GM18511 (cell line): Measurements from ENCODE around the gene SAP30.
A peak's percentile ranks its signal among the peaks of the same experiment; 100 is the strongest.

Experiments
- ATAC-seq: cut with Tn5 transposase; IDR thresholded peaks from one replicate; pipeline ENCODE4 v1.9.1; 2021; ENCODE audit warnings: mild to moderate bottlenecking, moderate library complexity; ENCODE audit not compliant: unreplicated experiment

The SAP30 gene

DNA sequence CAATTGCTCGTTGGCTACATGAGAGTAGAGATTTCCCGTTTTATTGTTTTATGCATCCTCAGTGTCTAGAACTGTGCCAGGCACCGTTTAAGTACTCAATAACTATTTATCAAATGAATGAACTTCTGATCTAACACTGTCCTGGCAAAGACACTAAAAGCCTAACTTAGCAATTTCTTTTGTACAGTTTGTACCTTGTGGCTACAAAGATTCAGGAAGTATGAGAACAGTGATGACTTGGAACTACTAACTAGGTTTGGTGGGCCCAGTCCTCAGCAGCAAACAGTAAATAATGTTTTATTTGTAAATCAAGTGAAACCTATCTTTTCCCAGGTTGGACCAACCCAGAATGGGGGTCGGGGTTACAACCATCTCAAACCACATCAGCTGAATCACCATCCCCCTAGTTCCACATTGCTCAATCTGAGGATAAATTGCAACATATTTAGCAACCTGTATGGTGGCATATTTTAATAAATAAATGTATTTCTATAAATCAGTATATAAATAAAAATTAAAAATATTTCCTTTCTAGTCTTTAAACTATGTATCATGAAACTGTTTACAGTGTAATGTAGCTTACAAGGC, 40.4 kb downstream of the SAP30 start:
- ATAC-seq, result no peak

DNA sequence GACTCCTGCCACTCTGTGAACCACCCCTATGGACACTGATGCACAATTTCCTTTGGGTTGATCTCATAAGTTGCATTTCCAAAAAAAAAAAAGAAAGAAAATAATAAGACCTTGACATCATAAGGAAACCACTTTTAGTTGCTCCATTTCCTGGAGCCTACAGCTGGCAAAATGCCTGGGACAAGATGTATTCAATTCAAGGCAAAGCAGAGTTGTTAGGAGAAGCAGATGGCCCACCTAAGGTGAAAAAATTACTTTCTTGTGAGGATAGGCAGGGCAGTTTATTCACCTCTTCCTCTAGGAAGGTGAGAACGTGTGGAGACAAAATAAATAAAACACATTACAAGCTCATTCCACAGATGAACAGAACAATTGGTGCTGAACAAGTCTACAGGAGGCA, 42.3 kb downstream of the SAP30 start:
- no peak for ATAC-seq

DNA sequence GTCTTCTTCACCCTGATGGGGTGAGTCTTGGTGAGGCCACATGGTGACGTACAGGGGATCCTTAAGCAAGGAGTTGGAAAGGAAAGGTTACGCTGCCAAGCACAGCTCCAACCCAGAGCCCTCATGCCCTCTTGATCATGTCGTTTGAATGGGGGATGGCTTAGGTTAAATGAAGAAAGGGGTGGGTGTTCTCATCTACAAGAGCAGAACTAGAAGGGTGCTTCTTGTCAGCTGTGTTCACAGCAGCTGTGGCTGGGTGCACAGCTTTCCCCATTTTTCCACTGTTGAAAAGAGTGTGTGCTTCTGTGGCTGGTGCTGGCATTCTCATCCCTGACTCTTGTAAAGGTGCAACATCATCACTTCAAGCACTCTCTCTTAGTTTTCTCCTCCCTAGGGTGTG, 43.7 kb downstream of the SAP30 start:
- no peak for ATAC-seq

DNA sequence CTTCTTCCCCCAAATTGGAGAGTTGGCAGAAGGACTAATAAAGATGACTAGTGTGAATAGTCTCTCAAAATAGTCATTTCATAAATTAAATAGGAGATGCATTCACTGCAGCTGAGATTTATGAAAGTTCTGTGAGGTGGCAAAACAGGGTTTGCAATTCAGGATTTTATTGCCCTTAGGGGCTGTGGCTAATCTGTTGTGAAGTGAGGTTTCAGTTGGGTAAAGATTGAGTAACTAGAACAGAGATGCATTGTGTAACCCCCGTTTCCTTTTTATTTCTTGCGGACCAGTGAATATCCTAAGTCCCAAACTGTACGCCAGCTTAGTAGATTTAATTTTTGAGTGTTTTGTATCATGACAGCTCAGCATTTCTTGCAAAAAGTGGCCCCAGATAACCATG, 44.3 kb downstream of the SAP30 start:
- no peak for ATAC-seq

DNA sequence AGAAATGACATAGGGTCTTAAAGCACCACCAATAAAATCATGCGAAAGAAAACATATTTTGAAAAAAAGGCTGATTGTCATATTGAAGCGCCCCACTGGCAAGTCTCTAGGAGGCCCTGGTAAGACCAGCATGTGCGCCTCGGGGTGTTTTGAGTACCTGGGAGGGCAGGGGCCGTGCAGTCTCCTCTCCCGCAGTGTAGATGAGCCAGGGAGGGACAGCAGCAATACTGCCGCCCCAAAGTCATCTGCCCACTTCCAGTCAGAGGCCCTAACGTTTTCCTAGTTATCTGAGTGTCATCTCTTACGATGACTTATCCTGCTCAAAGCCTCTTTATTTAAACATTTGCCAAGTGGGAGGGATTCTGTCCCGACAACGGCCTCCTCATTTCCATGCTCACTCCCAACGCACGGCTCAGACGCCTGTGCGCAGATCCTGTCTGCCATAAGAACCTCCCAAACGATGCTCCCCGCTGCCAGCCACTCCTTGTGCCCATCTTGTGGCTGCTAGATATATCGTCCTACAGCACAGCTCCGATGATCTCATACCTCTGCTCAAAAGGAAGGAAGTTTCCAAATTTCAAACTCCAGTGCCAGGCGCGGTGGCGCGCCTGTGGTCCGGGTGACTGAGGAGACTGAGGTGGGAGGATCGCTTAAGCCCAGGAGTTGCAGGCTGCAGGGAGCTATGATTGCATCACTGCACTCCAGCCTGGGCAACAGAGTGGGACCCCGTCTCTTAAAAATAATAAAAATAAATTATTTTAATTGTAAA, 45.3 kb downstream of the SAP30 start:
- ATAC-seq, result no peak

DNA sequence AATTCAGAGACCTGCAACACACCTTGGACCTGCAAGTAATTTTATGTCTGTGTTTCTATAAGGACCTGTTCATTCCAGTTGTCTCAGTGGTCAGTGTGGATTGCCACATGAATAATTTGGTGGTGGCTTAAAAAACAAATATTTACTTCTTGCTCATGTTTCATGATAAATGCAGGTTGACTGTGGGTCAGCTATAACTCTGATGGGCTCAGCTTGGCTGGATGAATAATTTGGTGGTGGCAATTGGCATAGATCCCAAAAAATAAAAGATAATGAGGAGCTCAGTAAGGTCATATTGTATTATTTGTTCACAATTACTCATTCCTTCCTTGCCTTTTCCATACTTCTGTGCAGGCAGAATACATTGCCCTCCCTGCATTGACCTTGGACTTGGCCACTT, 47.1 kb downstream of the SAP30 start:
- no peak for ATAC-seq

DNA sequence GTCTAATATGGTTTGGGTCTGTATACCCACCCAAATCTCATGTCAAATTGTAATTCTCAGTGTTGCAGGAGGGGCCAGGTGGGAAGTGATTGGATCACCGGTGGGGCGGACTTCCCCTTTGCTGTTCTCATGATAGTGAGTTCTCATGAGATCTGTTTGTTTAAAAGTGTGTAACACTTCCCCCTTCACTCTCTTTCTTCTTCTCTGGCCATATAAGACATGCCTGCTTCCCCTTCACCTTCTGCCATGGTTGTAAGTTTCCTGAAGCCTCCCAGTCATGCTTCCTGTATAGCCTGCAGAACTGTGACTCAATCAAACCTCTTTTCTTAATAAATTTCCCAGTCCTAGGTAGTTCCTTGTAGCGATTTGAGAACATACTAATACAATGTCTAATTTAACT, 47.9 kb downstream of the SAP30 start:
- no peak for ATAC-seq

DNA sequence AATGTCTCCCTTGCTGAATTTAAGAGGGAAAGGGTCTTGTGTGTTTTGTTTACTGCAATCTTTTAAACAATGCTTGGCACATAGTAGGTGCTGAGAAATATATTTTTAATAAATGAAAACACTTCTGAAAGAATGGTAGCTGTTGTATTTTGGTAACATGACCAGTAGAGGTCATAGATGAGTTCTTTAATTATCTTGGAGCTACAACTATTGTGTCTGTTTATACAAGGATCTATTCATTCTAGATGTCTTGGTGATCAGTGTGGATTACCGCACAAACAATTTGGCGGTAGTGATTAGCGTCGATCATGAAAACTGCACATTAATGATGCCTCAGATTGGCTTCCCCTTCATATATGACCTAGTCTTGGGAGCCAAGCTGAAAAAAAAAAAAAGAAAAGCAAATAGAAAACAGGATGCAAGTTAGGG, 49.6 kb downstream of the SAP30 start:
- ATAC-seq, result peak; percentile 48

DNA sequence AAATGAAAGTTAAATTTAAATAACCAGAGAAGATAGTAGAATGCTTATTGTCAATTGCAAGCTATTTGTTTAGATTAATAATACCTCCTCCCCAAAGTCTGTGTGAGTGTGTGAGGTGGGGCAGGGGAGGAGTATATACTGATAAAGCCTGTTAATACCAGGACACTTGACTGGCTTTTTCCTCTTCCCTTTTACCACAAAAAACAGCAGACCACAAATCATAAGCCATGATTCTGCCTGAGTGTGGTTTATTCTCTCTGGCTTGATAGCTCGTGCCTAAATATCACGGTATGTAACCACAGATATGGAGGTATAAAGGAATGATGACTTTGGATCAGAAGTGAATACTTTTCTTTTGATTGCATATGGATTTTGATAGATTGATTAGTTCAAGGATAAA, 50.0 kb downstream of the SAP30 start:
- ATAC-seq, result no peak

DNA sequence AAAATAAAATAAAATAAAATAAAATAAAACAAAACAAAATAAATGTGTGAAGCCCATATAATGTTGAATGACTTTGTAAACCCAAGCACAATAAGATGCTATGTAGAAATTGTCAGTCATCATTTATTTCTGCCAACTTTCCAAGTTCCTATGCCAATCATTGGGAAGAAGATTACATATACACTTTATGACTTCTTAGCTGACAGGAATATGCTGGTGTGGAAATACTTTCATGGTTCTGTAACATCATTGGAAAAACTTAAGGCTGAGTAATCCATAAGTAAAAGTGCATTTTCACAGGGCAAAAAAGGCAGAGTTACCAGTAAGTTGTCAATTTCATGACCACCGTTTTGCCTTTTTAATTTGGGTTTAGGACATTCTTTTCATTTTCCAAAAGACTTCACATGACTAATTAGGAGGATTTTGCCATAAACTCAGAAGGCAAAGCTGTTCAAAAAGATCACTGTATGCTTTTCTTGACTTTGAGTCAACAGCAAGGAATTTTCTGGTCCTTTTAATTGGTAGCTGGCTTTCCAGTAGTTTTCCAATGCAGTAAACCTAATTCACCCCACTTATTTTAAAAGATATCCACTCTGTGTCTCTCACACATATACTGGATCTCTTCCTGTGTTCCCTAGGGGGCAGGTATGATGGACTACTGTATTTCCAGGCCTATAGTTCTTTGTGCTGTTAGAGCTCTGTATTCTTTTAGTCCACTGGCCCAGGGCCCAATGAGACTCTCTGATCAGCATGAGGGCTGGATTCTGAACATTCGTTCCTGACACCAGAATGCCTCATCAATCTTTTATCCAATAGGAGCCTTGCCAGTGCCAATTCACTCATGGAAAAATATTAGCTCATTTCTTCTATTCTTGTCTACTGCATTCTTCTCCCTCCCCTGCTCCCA, 54.4 kb downstream of the SAP30 start:
- no peak for ATAC-seq

DNA sequence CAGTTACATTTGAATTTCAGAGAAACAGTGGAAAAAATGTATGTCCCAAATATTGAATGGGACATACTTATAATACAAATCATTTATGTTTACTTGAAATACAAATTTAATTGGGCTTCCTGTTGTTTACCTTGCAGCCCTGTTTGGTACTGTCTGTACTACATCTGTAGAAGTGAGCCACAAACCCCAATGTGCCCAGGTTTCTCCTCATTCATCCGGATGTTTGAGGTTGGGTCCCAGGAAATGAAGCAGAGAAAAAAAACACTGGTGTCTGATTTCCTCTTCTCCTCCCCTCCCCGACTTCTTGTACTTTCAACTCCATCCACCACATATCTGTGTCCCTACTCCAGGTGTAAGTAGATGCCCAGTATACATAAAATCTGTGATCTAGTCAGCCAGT, 55.3 kb downstream of the SAP30 start:
- no peak for ATAC-seq
